IMR-90 (cell line): ENCODE data around the gene PRTFDC1. TPM values are rescaled to one million over a fixed set of nuclear protein-coding genes. Genes with fewer than 3 reads are reported as not detected.

Experiments used
- ATAC-seq: fragments of 200-7000 bp; cut with Tn5 transposase; 2 replicates; pipeline ENCODE4 v1.9.1; 2020; ENCODE audit warnings: low read depth, mild to moderate bottlenecking, moderate library complexity
- BruUV-seq: library from RNA; stranded (reverse); fragments of 400-500 nt; replicated peaks from 2 replicates; lab custom pipeline; 2021; lab: Mats Ljungman, UMichigan
- CTCF ChIA-PET: fragments of 300-600 bp; formaldehyde crosslinking; extraction: SDS; loops from one replicate; lab custom pipeline; 2021; ENCODE audit warnings: antibody characterized with exemption; lab: Yijun Ruan, JAX
- POLR2A ChIA-PET: fragments of 300-600 bp; sonication (Branson Sonifier 250); formaldehyde crosslinking; loops from one replicate; lab custom pipeline; 2022; ENCODE audit warnings: antibody characterized with exemption; ENCODE audit not compliant: unreplicated experiment; lab: Charles Lee
- DNase-seq: peaks from one replicate; pipeline ENCODE4 v3.0.0; 2013
- H2AFZ ChIP-seq: replicated peaks from 2 replicates; pipeline ENCODE3; 2013; ENCODE audit warnings: low read length, mild to moderate bottlenecking; ENCODE audit not compliant: poor library complexity
- H2AK5ac ChIP-seq: 2 replicates; pipeline ENCODE4 v1.6.1; 2013; ENCODE audit warnings: low read depth, low read length, inconsistent platforms
- H2AK9ac ChIP-seq: replicated peaks from 2 replicates; pipeline ENCODE3; 2013; ENCODE audit warnings: mild to moderate bottlenecking, low read depth, low read length, moderate library complexity; ENCODE audit not compliant: poor library complexity
- H2BK120ac ChIP-seq: 2 replicates; pipeline ENCODE4 v1.6.1; 2013; ENCODE audit warnings: low read depth, low read length, inconsistent platforms
- H2BK15ac ChIP-seq: 3 replicates; pipeline ENCODE4 v1.6.1; 2013; ENCODE audit warnings: low read depth, low read length, inconsistent platforms
- H2BK20ac ChIP-seq: 2 replicates; pipeline ENCODE4 v1.6.1; 2013; ENCODE audit warnings: low read depth, mild to moderate bottlenecking, inconsistent platforms, low read length, moderate library complexity
- H2BK5ac ChIP-seq: 2 replicates; pipeline ENCODE4 v1.6.1; 2013; ENCODE audit warnings: mild to moderate bottlenecking, low read depth, low read length, inconsistent platforms; ENCODE audit not compliant: poor library complexity, severe bottlenecking
- H3K14ac ChIP-seq: replicated peaks from 2 replicates; pipeline ENCODE4 v1.6.1; 2013; ENCODE audit warnings: low read depth, low read length, inconsistent platforms
- H3K18ac ChIP-seq: 2 replicates; pipeline ENCODE4 v1.6.1; 2013; ENCODE audit warnings: low read depth, low read length, control low read depth
- H3K23ac ChIP-seq: 2 replicates; pipeline ENCODE4 v1.6.1; 2013; ENCODE audit warnings: low read depth, low read length, inconsistent platforms
- H3K27ac ChIP-seq: 2 replicates; pipeline ENCODE4 v1.5.1; 2013; ENCODE audit warnings: mild to moderate bottlenecking, control low read depth, low read length; ENCODE audit not compliant: insufficient read depth
- H3K27me3 ChIP-seq: 2 replicates; pipeline ENCODE4 v1.6.1; 2013; ENCODE audit warnings: low read length; ENCODE audit not compliant: control insufficient read depth, insufficient read depth
- H3K36me3 ChIP-seq: 2 replicates; pipeline ENCODE4 v1.6.1; 2013; ENCODE audit warnings: low read length, mixed read lengths; ENCODE audit not compliant: control insufficient read depth, insufficient read depth
- H3K4ac ChIP-seq: 2 replicates; pipeline ENCODE4 v1.6.1; 2013; ENCODE audit warnings: low read depth, low read length, inconsistent platforms
- H3K4me1 ChIP-seq: 2 replicates; pipeline ENCODE4 v1.6.1; 2013; ENCODE audit warnings: low read length, mixed read lengths; ENCODE audit not compliant: control insufficient read depth, insufficient read depth
- H3K4me2 ChIP-seq: 2 replicates; pipeline ENCODE4 v1.6.1; 2013; ENCODE audit warnings: low read depth, mild to moderate bottlenecking, control low read depth, low read length, moderate library complexity
- H3K4me3 ChIP-seq: 2 replicates; pipeline ENCODE4 v1.5.1; 2013; ENCODE audit warnings: low read depth, mild to moderate bottlenecking, control low read depth, low read length, moderate library complexity; ENCODE audit not compliant: insufficient read depth
- H3K56ac ChIP-seq: 2 replicates; pipeline ENCODE4 v1.6.1; 2013; ENCODE audit warnings: low read length, inconsistent platforms; ENCODE audit not compliant: insufficient read depth; ENCODE audit errors: extremely low read depth
- H3K79me1 ChIP-seq, 2 experiments: 2 replicates each; pipeline ENCODE4 v1.6.1; 2013; ENCODE audit warnings: low read length in 2 of 2, inconsistent platforms in 1 of 2, low read depth in 1 of 2
- H3K9ac ChIP-seq: 2 replicates; pipeline ENCODE4 v1.6.1; 2013; ENCODE audit warnings: low read depth, low read length, control low read depth
- H3K9me1 ChIP-seq: 2 replicates; pipeline ENCODE4 v1.6.1; 2013; ENCODE audit warnings: low read length, inconsistent platforms; ENCODE audit not compliant: insufficient read depth
- H3K9me3 ChIP-seq: 2 replicates; pipeline ENCODE4 v1.6.1; 2013; ENCODE audit warnings: low read length; ENCODE audit not compliant: control insufficient read depth, insufficient read depth
- H4K20me1 ChIP-seq: 2 replicates; pipeline ENCODE4 v1.6.1; 2013; ENCODE audit warnings: low read length, inconsistent platforms; ENCODE audit not compliant: insufficient read depth
- H4K5ac ChIP-seq: 2 replicates; pipeline ENCODE4 v1.6.1; 2013; ENCODE audit warnings: mild to moderate bottlenecking, low read depth, low read length, control low read depth
- H4K8ac ChIP-seq, 2 experiments: 2 replicates each; pipeline ENCODE4 v1.6.1; 2013; ENCODE audit warnings: low read depth in 2 of 2, low read length in 2 of 2, control low read depth in 1 of 2, inconsistent platforms in 1 of 2
- H4K91ac ChIP-seq: 2 replicates; pipeline ENCODE4 v1.6.1; 2013; ENCODE audit warnings: low read depth, low read length, inconsistent platforms; ENCODE audit not compliant: insufficient read depth
- BHLHE40 ChIP-seq: fragments of 150-350 bp; IDR thresholded peaks from 2 replicates; pipeline ENCODE4 v1.6.1; 2016; ENCODE audit warnings: mild to moderate bottlenecking, low read depth, low read length
- CEBPB ChIP-seq: IDR thresholded peaks from 2 replicates; pipeline ENCODE4 v1.6.1; 2012; ENCODE audit warnings: low read depth, low read length, improper control_type of control experiment
- CHD1 ChIP-seq: IDR thresholded peaks from 2 replicates; pipeline ENCODE4 v1.6.1; 2012; ENCODE audit warnings: low read depth, low read length, improper control_type of control experiment
- FOS ChIP-seq: fragments of 150-350 bp; IDR thresholded peaks from 2 replicates; pipeline ENCODE4 v1.6.1; 2016; ENCODE audit warnings: low read depth, low read length
- MAFK ChIP-seq: IDR thresholded peaks from 2 replicates; pipeline ENCODE4 v1.6.1; 2012; ENCODE audit warnings: low read depth, low read length, improper control_type of control experiment
- MAZ ChIP-seq: IDR thresholded peaks from 2 replicates; pipeline ENCODE4 v1.6.1; 2012; ENCODE audit warnings: low read depth, mild to moderate bottlenecking, low read length, improper control_type of control experiment, moderate library complexity, borderline replicate concordance
- MXI1 ChIP-seq: IDR thresholded peaks from 2 replicates; pipeline ENCODE4 v1.6.1; 2012; ENCODE audit warnings: low read depth, mild to moderate bottlenecking, low read length, moderate library complexity, borderline replicate concordance
- NFE2L2 ChIP-seq: fragments of 150-350 bp; IDR thresholded peaks from 2 replicates; pipeline ENCODE4 v1.6.1; 2016; ENCODE audit warnings: low read depth, mild to moderate bottlenecking, low read length
- POLR2A ChIP-seq: IDR thresholded peaks from 2 replicates; pipeline ENCODE4 v1.6.1; 2012; ENCODE audit warnings: mild to moderate bottlenecking, low read depth, low read length
- RAD21 ChIP-seq: IDR thresholded peaks from 2 replicates; pipeline ENCODE4 v1.6.1; 2012; ENCODE audit warnings: low read length, improper control_type of control experiment
- RCOR1 ChIP-seq: IDR thresholded peaks from 2 replicates; pipeline ENCODE4 v1.6.1; 2012; ENCODE audit warnings: mild to moderate bottlenecking, low read length, improper control_type of control experiment; ENCODE audit not compliant: insufficient replicate concordance
- RFX5 ChIP-seq: IDR thresholded peaks from 2 replicates; pipeline ENCODE4 v1.8.0; 2012; ENCODE audit warnings: low read depth, mild to moderate bottlenecking, low read length, moderate library complexity
- SMC3 ChIP-seq: fragments of 150-350 bp; IDR thresholded peaks from 2 replicates; pipeline ENCODE4 v1.6.1; 2016; ENCODE audit warnings: low read depth, mild to moderate bottlenecking, antibody characterized with exemption, low read length, moderate library complexity
- WGBS, 2 experiments: methylation state at CpG; one replicate each; pipeline versions ENCODE4 v1.1.5 to v1.1.7; 2013; ENCODE audit warnings: missing lambda C conversion rate in 2 of 2; ENCODE audit not compliant: insufficient read length in 1 of 2; ENCODE audit errors: extremely low coverage in 2 of 2; 5-methylcytosine and 5-hydroxymethylcytosine counted together
- dilution Hi-C: fragments of 300-500 bp; cut with HindIII; formaldehyde crosslinking; loops from one replicate; pipeline ENCODE4 v1.14.3; 2018; ENCODE audit warnings: low sequenced_read_pairs; ENCODE audit not compliant: unreplicated experiment
- in situ Hi-C: fragments of 300-500 bp; cut with MboI; formaldehyde crosslinking; loops from 3 replicates; pipeline ENCODE4 v1.14.3; 2019; ENCODE audit warnings: low sequenced_read_pairs, inconsistent platforms, mixed read lengths
- intact Hi-C: fragments of 100-400 bp; cut with micrococcal nuclease; formaldehyde crosslinking; loops from 2 replicates; pipeline ENCODE4 v1.10.0; 2022
- polyA plus RNA-seq, 3 experiments: library from polyadenylated mRNA; depleted of rRNA; stranded (reverse); fragments of >200 nt; gene quantifications; 2 replicates each; pipeline ENCODE4 v1.2.3, GENCODE V29; 2012; ENCODE audit warnings: low replicate concordance in 1 of 3
- total RNA-seq: library from RNA; depleted of rRNA; stranded (reverse); fragments of >200 nt; gene quantifications from 2 replicates; pipeline ENCODE4 v1.2.3, GENCODE V29; 2012
- TF ChIP-seq, protein P1 (sequence below): fragments of 150-350 bp; IDR thresholded peaks from 2 replicates; pipeline ENCODE4 v1.6.1; 2016; ENCODE audit warnings: low read depth, mild to moderate bottlenecking, low read length, moderate library complexity, borderline replicate concordance
- TF ChIP-seq, protein P2 (sequence below): conservative IDR thresholded peaks from 2 replicates; pipeline ENCODE4 v1.5.1; 2012; ENCODE audit warnings: mild to moderate bottlenecking, low read depth, low read length, improper control_type of control experiment
- TF ChIP-seq, protein P3 (sequence below): fragments of 150-350 bp; IDR thresholded peaks from 2 replicates; pipeline ENCODE4 v1.6.1; 2017; ENCODE audit warnings: mild to moderate bottlenecking, antibody characterized with exemption, low read length, low read depth

PRTFDC1 gene
- total and polyA plus RNA-seq, 2 of the 4 experiments (the other 2 are of a cell fraction): 12.3 to 17.9 TPM

DNA sequence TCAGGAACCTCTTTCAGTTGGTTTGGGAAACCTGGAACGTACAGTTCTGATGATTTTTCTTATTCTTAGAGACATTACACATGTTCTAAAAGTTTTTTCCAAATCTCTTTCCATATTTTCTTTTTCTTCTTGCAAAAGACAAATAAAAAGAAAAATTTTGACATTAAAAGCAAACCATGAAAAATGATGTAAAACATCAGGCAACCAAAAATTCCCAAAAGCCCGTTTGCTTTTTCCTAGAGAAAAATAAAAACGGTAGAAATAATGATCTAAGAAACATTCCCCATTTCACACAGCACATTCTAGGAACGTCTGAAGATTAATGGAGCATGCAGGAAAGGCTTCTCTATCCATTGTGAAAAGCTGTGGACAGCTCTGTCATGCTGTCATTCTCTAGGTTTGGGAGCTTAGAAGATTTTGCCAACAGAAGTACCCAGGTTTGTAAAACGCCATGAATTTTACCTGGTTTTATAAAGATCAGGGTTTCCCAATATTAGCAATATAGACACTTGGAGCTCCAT is 11.2 kb upstream of the PRTFDC1 start:
- H3K9me1 ChIP-seq: peaks cover 11% of the 10 kb centered on the region
- no peak overlapping the region for H3K4ac ChIP-seq
- H2AK5ac ChIP-seq: no peak overlapping the region
- no peak overlapping the region for H3K23ac ChIP-seq
- no peak for TF ChIP-seq RFX5
- no peak for TF ChIP-seq MAZ
- TF ChIP-seq, protein P1, sequence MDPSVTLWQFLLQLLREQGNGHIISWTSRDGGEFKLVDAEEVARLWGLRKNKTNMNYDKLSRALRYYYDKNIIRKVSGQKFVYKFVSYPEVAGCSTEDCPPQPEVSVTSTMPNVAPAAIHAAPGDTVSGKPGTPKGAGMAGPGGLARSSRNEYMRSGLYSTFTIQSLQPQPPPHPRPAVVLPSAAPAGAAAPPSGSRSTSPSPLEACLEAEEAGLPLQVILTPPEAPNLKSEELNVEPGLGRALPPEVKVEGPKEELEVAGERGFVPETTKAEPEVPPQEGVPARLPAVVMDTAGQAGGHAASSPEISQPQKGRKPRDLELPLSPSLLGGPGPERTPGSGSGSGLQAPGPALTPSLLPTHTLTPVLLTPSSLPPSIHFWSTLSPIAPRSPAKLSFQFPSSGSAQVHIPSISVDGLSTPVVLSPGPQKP: no peak
- TF ChIP-seq MXI1: no peak
- TF ChIP-seq SMC3: no peak
- TF ChIP-seq CEBPB: no peak
- TF ChIP-seq BHLHE40: no peak
- TF ChIP-seq RAD21: no peak
- TF ChIP-seq CHD1: no peak
- TF ChIP-seq POLR2A: no peak
- TF ChIP-seq FOS: no peak
- TF ChIP-seq MAFK: no peak
- TF ChIP-seq, protein P2, sequence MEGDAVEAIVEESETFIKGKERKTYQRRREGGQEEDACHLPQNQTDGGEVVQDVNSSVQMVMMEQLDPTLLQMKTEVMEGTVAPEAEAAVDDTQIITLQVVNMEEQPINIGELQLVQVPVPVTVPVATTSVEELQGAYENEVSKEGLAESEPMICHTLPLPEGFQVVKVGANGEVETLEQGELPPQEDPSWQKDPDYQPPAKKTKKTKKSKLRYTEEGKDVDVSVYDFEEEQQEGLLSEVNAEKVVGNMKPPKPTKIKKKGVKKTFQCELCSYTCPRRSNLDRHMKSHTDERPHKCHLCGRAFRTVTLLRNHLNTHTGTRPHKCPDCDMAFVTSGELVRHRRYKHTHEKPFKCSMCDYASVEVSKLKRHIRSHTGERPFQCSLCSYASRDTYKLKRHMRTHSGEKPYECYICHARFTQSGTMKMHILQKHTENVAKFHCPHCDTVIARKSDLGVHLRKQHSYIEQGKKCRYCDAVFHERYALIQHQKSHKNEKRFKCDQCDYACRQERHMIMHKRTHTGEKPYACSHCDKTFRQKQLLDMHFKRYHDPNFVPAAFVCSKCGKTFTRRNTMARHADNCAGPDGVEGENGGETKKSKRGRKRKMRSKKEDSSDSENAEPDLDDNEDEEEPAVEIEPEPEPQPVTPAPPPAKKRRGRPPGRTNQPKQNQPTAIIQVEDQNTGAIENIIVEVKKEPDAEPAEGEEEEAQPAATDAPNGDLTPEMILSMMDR: no peak
- TF ChIP-seq NFE2L2: no peak
- no peak for TF ChIP-seq RCOR1
- TF ChIP-seq, protein P3, sequence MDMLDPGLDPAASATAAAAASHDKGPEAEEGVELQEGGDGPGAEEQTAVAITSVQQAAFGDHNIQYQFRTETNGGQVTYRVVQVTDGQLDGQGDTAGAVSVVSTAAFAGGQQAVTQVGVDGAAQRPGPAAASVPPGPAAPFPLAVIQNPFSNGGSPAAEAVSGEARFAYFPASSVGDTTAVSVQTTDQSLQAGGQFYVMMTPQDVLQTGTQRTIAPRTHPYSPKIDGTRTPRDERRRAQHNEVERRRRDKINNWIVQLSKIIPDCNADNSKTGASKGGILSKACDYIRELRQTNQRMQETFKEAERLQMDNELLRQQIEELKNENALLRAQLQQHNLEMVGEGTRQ: no peak
- no CpG with 5 or more reads among the region's 5 CpGs for WGBS, 2 experiments
- H3K9ac ChIP-seq: no peak overlapping the region
- H3K36me3 ChIP-seq: no peaks in the 10 kb centered on the region
- no peak overlapping the region for H2BK20ac ChIP-seq
- no peak overlapping the region for H2BK5ac ChIP-seq
- peaks cover 11% of the 10 kb centered on the region for H3K4me1 ChIP-seq
- H3K9me3 ChIP-seq: no peaks in the 10 kb centered on the region
- H4K8ac ChIP-seq: no peak overlapping the region
- no TSS peak for BruUV-seq
- H4K91ac ChIP-seq: no peak overlapping the region
- ChIA-PET POLR2A (no interaction called here), CTCF (interaction anchor here (1.2 kb wide), 1 partner anchor 321 kb away, joined by 3 read pairs; no protein-coding TSS in a partner anchor)
- no peak overlapping the region for H2BK15ac ChIP-seq
- H3K27ac ChIP-seq: no peak overlapping the region
- H4K5ac ChIP-seq: no peak overlapping the region
- ATAC-seq (no peak), DNase-seq (no peak)
- no peaks in the 10 kb centered on the region for H4K20me1 ChIP-seq
- H2AK9ac ChIP-seq: no peak overlapping the region
- dilution Hi-C loops: no loop called here
- H3K4me2 ChIP-seq: no peak overlapping the region
- no peak overlapping the region for H2BK120ac ChIP-seq
- no peaks in the 10 kb centered on the region for H3K79me1 ChIP-seq
- H3K18ac ChIP-seq: no peak overlapping the region
- in situ Hi-C loops: loop anchor here (25.0 kb wide), 1 partner anchor 251 kb away; the partner anchor contains the start of gene ARHGAP21
- H3K14ac ChIP-seq: no peak overlapping the region
- H2AFZ ChIP-seq: no peak overlapping the region
- H3K27me3 ChIP-seq: no peaks in the 10 kb centered on the region; the same call in 1 of the 2 replicates
- H3K4me3 ChIP-seq: no peak overlapping the region
- intact Hi-C loops: no loop called here
- H3K56ac ChIP-seq: no peak overlapping the region
